Naive B cell (primary cell): Measurements from ENCODE around the gene VAV1. TPM values are rescaled to one million over a fixed set of nuclear protein-coding genes. Genes with fewer than 3 reads are reported as not detected.
A peak's percentile ranks its signal among the peaks of the same experiment; 100 is the strongest.
"Not testable (repeated sequence)": the region's sequence is repeated elsewhere in the genome, so short reads cannot be mapped to it uniquely, and the experiment has no call there.

Experiments used
- ATAC-seq, 2 donors: fragments of 150-1000 bp; cut with Tn5 transposase; 2 replicates each; pipeline ENCODE4 v1.10.0; 2021; ENCODE audit warnings: low read depth in 2 of 2, mild to moderate bottlenecking in 2 of 2, moderate library complexity in 2 of 2
- DNase-seq: peaks from one replicate; pipeline ENCODE4 v3.0.0; 2022
- H3K27ac Mint-ChIP-seq, 6 donors: one replicate each; pipeline ENCODE4 v1.8.0; 2020 to 2022; ENCODE audit warnings: mild to moderate bottlenecking in 6 of 6, mixed read lengths in 6 of 6, moderate library complexity in 5 of 6, inconsistent platforms in 2 of 6
- H3K27me3 Mint-ChIP-seq, 3 donors: one replicate each; pipeline ENCODE4 v1.8.0; 2021 to 2022; ENCODE audit warnings: mixed read lengths in 3 of 3, mild to moderate bottlenecking in 1 of 3
- H3K36me3 Mint-ChIP-seq, 2 donors: one replicate each; pipeline ENCODE4 v1.8.0; 2020 to 2022; ENCODE audit warnings: mixed read lengths in 2 of 2, inconsistent platforms in 1 of 2, mild to moderate bottlenecking in 1 of 2
- H3K4me1 Mint-ChIP-seq, 3 donors: one replicate each; pipeline ENCODE4 v1.8.0; 2020 to 2022; ENCODE audit warnings: mixed read lengths in 3 of 3, inconsistent platforms in 1 of 3, mild to moderate bottlenecking in 1 of 3, moderate library complexity in 1 of 3
- H3K4me3 Mint-ChIP-seq, 8 donors: one replicate each; pipeline ENCODE4 v1.8.0; 2020 to 2022; ENCODE audit warnings: mild to moderate bottlenecking in 8 of 8, mixed read lengths in 8 of 8, moderate library complexity in 8 of 8, inconsistent platforms in 2 of 8
- H3K9me3 Mint-ChIP-seq, 7 donors: one replicate each; pipeline ENCODE4 v1.8.0; 2020 to 2022; ENCODE audit warnings: mixed read lengths in 7 of 7, mild to moderate bottlenecking in 5 of 7, inconsistent platforms in 2 of 7, moderate library complexity in 1 of 7
- polyA plus RNA-seq, 6 donors: library from polyadenylated mRNA; unstranded; fragments of 300-500 nt; fragmentation: Illumina TruSeq; gene quantifications; one replicate each; pipeline ENCODE4 v1.2.3, GENCODE V29; 2021; ENCODE audit warnings: low read depth in 6 of 6

VAV1 gene
- polyA plus RNA-seq, 6 donors from 2014 or later, result 17.9 to 34.0 (median 23.7) TPM

GRCh38 chr19:6754653-6755463, 17.6 kb upstream of the VAV1 start:
- Mint-ChIP-seq H3K27ac (peak overlapping the region in 2 of 6 donors; percentile 38 to 60), H3K9me3 (no peaks in the 10 kb centered on the region), H3K4me3 (peak overlapping the region in 2 of 8 donors; percentile 38 to 69), H3K4me1 (peaks cover 27 to 32% (median 32%) of the 10 kb centered on the region in 3 donors), H3K36me3 (peaks cover 0 to 11% of the 10 kb centered on the region in 2 donors), H3K27me3 (no peaks in the 10 kb centered on the region)
- ATAC-seq (no peak), DNase-seq (no peak)

DNA sequence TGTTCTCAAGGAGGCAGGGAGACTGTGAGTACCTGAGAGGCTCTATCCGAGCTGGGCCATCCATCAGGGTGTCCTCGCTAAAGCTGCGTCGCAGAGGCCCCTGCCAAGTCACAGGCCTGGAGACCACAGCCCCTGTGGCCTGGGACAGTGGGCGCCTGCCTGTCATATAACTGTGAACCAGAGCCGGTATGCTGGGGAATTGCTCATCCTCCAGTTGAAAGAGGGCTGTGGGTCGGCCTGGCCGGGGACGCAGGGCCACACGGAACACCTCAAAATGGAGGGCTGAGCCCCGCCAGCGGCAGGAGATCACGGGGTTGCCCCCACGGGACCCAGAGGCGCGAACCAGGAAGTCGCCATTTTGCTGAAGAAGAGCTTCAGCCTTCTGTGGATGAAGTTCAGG, 11.9 kb upstream of the VAV1 start:
- no peak overlapping the region for H3K27ac Mint-ChIP-seq
- ATAC-seq, result no peak
- no peaks in the 10 kb centered on the region for H3K27me3 Mint-ChIP-seq
- no peak for DNase-seq
- H3K4me1 Mint-ChIP-seq, result peaks cover 9 to 20% (median 18%) of the 10 kb centered on the region in 3 donors
- H3K4me3 Mint-ChIP-seq, result no peak overlapping the region
- no peaks in the 10 kb centered on the region for H3K36me3 Mint-ChIP-seq
- no peaks in the 10 kb centered on the region for H3K9me3 Mint-ChIP-seq

DNA sequence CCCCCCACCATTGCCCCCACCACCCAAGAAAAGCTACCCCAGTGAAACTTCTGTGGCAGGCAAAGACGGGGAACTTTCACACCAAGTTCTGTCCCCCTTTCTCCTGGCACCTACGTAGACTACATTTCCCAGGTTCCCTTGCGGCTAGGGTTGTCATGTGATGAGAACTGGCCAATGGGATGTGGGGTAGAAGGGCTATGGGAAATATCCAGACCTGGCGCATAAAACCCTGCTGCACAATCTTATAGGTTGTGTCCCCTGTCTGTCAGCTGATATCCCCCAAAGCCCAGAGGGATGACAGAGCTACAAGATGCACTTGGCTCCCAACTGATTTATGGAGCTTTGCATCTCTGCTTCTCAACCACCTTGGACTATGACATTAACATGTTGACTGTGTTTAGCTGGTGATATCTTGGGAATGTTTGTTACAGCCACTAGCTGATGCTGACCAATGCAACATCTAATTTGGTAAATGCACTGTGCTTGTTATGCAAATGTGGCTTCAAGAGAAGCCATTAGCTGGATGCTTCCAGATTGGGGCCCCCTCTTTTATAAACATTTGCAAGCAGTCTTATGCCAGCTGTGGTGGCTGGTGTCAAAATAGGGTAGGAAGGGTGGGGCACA, 11.3 kb upstream of the VAV1 start:
- peaks cover 14 to 26% (median 20%) of the 10 kb centered on the region in 3 donors for H3K4me1 Mint-ChIP-seq
- no peaks in the 10 kb centered on the region for H3K27me3 Mint-ChIP-seq
- H3K36me3 Mint-ChIP-seq, result no peaks in the 10 kb centered on the region
- H3K9me3 Mint-ChIP-seq, result no peaks in the 10 kb centered on the region
- ATAC-seq (peak; percentile 28 to 42), DNase-seq (no peak)
- H3K27ac Mint-ChIP-seq, result peak overlapping the region in 2 of 6 donors; percentile 10 to 15
- H3K4me3 Mint-ChIP-seq, result no peak overlapping the region

DNA sequence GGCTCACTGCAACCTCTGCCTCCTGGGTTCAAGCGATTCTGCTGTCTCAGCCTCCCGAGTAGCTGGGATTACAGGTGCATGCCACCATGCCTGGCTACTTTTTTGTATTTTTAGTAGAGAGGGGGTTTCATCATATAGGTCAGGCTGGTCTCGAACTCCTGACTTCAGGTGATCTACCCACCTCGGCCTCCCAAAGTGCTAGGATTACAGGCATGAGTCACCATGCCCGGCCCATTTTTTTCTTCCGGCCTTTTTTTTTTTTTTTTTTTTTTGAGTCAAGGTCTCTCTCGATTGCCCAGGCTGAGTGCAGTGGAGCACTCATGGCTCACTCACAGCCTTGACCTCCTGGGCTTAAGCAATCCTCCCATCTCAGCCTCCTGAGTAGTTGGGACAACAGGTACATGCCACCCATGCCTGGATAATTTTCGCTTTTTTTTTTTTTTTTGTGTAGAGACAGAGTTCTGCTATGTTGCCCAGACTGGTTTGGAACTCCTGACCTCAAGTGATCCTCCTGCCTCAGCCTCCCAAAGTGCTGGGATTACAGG, 10.2 kb upstream of the VAV1 start:
- not testable (repeated sequence) for ATAC-seq, H3K27me3 Mint-ChIP-seq, H3K27ac Mint-ChIP-seq, DNase-seq, H3K36me3 Mint-ChIP-seq, H3K4me3 Mint-ChIP-seq, H3K9me3 Mint-ChIP-seq
- H3K4me1 Mint-ChIP-seq, result peaks cover 23 to 33% (median 23%) of the 10 kb centered on the region in 3 donors

DNA sequence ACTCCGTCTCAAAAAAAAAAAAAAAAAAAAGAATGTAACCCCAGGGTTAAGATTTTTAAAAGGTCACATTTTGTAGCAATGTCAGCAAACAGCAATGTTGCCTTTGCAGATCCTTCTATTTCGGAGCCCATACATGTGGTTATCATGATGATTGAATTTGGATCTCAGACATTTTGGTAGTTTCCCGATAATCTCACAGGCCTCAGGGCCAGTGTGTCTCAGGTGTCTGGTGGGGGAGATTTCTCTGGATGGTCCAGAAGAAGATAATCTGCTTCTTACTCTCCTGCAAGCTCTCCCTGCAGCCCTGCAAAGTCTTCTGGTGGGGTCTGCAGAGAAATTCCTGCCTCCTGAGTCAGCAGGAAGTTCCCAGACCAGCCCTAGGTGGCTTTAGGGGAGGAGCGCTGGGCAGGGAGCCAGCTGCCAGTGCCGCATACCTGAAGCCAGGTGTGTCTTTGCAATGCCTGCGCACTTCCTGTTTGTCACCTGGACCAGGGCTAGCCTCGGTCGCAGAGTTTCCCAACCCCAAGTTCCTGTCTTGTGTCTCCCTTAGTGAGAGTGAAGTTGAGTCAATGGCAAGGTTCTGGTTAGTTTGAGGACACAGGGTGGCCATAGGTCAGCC, 6.7 kb upstream of the VAV1 start:
- Mint-ChIP-seq H3K27me3 (no peaks in the 10 kb centered on the region), H3K9me3 (no peaks in the 10 kb centered on the region), H3K27ac (peak overlapping the region; percentile 61 to 98 (median 94)), H3K4me3 (peak overlapping the region; percentile 84 to 97 (median 90)), H3K36me3 (no peaks in the 10 kb centered on the region), H3K4me1 (peaks cover 26 to 46% (median 30%) of the 10 kb centered on the region in 3 donors)
- DNase-seq, result no peak
- no peak for ATAC-seq

- Mint-ChIP-seq H3K27ac (peak overlapping the region; percentile 92 to 98 (median 98)), H3K4me1 (peaks cover 30 to 49% (median 31%) of the 10 kb centered on the region in 3 donors), H3K27me3 (no peaks in the 10 kb centered on the region), H3K4me3 (peak overlapping the region; percentile 84 to 97 (median 90)), H3K36me3 (no peaks in the 10 kb centered on the region), H3K9me3 (no peaks in the 10 kb centered on the region)
- ATAC-seq, result no peak
- no peak for DNase-seq
These were observed 6.0 kb upstream of the VAV1 start for GRCh38 chr19:6766357-6767080.

- no peak for DNase-seq
- peaks cover 35 to 54% (median 36%) of the 10 kb centered on the region in 3 donors for H3K4me1 Mint-ChIP-seq
These were observed 5.5 kb upstream of the VAV1 start for GRCh38 chr19:6767081-6767356.

GRCh38 chr19:6767357-6768235, 4.9 kb upstream of the VAV1 start, which contains the start of gene SH2D3A:
Gene SH2D3A (minus strand): TSS chr19:6767435. CDS start chr19:6763748, 3,687 bp downstream.
- DNase-seq, result peak; percentile 92
- peak within 1 kb of the TSS; percentile 84 to 97 (median 90) for H3K4me3 Mint-ChIP-seq
- ATAC-seq, result peak; percentile 69 to 71
- no peaks in the 10 kb centered on the region for H3K27me3 Mint-ChIP-seq
- peaks cover 41 to 56% (median 41%) of the 10 kb centered on the region in 3 donors for H3K4me1 Mint-ChIP-seq
- H3K9me3 Mint-ChIP-seq, result no peaks in the 10 kb centered on the region
- no peaks in the 10 kb centered on the region for H3K36me3 Mint-ChIP-seq
- H3K27ac Mint-ChIP-seq, result peak within 1 kb of the TSS; percentile 92 to 98 (median 98)

More at GRCh38 chr19:6767081-6767356, 5.5 kb upstream of the VAV1 start:
- peak; percentile 38 to 41 for ATAC-seq
- no peaks in the 10 kb centered on the region for H3K36me3 Mint-ChIP-seq
- H3K27ac Mint-ChIP-seq, result peak overlapping the region; percentile 92 to 98 (median 98)
- peak overlapping the region; percentile 84 to 97 (median 90) for H3K4me3 Mint-ChIP-seq
- H3K27me3 Mint-ChIP-seq, result no peaks in the 10 kb centered on the region
- H3K9me3 Mint-ChIP-seq, result no peaks in the 10 kb centered on the region

- H3K4me1 Mint-ChIP-seq, result peaks cover 42 to 56% (median 44%) of the 10 kb centered on the region in 3 donors
- no peak for DNase-seq
These were observed 4.2 kb upstream of the VAV1 start for GRCh38 chr19:6768236-6768785.

DNA sequence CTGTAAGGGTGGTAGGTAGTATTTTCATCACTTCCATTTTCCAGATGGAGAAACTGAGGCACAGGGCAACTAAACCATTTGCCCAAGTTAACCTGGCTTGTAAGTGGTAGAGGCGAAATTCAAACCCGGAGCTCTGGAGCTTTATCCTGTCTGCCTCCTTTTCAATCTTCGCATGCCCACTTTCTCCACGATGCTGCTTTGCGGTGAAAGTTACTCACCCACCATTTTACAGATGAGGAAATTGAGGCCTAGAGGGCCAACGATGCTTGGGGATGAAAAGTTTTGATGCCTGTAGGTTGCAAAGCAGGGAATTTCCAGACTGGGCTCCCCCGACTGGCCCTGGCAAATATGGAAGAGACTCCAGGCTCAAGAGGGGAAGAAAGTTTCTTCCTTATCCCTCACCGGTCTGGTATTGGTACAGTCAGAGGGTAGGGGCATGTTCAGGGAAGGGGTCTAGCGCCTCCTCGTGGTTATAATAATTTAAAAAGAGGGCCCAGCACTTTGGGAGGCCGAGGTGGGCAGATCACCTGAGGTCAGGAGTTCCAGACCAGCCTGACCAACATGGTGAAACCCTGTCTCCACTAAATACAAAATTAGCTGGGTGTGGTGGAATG, 3.4 kb upstream of the VAV1 start:
- DNase-seq (no peak), ATAC-seq (no peak)
- Mint-ChIP-seq H3K4me3 (peak overlapping the region in 1 of 8 donors; percentile 76), H3K36me3 (no peaks in the 10 kb centered on the region), H3K27ac (peak overlapping the region; percentile 85 to 98 (median 91)), H3K27me3 (no peaks in the 10 kb centered on the region), H3K4me1 (peaks cover 47 to 64% (median 50%) of the 10 kb centered on the region in 3 donors), H3K9me3 (no peaks in the 10 kb centered on the region)

More at GRCh38 chr19:6768236-6768785, 4.2 kb upstream of the VAV1 start:
- no peaks in the 10 kb centered on the region for H3K36me3 Mint-ChIP-seq
- H3K4me3 Mint-ChIP-seq, result peak overlapping the region; percentile 84 to 97 (median 90)
- H3K9me3 Mint-ChIP-seq, result no peaks in the 10 kb centered on the region
- H3K27me3 Mint-ChIP-seq, result no peaks in the 10 kb centered on the region
- H3K27ac Mint-ChIP-seq, result peak overlapping the region; percentile 92 to 98 (median 98)
- ATAC-seq, result no peak

GRCh38 chr19:6771648-6772027, 870 bp upstream of the VAV1 start:
- not testable (repeated sequence) for H3K9me3 Mint-ChIP-seq, H3K27me3 Mint-ChIP-seq, DNase-seq, ATAC-seq
- peak overlapping the region; percentile 91 to 98 (median 96) for H3K27ac Mint-ChIP-seq
- H3K4me3 Mint-ChIP-seq, result peak overlapping the region; percentile 75 to 99 (median 91)
- H3K4me1 Mint-ChIP-seq, result peaks cover 58 to 73% (median 60%) of the 10 kb centered on the region in 3 donors
- peaks cover 0 to 18% of the 10 kb centered on the region in 2 donors for H3K36me3 Mint-ChIP-seq
